ENCODE results near the gene FCMR. TPM values are rescaled to one million over a fixed set of nuclear protein-coding genes. Genes with fewer than 3 reads are reported as not detected.
A peak's percentile ranks its signal among the peaks of the same experiment; 100 is the strongest.

FCMR gene
- polyA plus RNA-seq, 3 donors: 1.9 to 3.0 (median 2.2) TPM

DNA sequence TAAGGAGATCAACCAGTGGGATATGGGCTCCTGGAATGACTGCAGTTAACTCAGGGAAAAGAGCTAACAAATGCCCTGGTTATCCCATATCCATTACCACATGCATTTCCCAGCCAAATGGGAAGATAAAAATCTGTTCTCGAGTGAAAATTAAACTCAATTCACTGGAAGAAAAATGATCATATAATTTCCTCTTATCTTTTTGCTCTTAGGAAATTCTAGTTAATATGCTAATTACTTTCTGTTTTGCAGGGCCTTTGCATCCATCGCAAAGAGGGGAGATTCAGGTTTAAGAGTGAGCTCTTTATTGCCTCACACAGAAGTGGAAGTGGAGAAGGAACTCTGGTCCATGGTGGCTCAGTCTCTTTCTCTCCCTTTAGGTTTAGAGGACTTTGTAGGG lies 28.4 kb downstream of the FCMR start:
- intact Hi-C loops (cut with micrococcal nuclease): no loop called here
- H3K36me3 Mint-ChIP-seq: no peaks in the 10 kb centered on the region
- H3K4me1 Mint-ChIP-seq: peaks cover 17% of the 10 kb centered on the region
- Histone ChIP-seq H4K20me1 (ENCODE audit: insufficient read depth, low read length) (no peaks in the 10 kb centered on the region), H3K27ac (ENCODE audit: low read depth in 1 of 2, low read length in 2 of 2) (no peak overlapping the region), H3K4me1 (ENCODE audit: control insufficient read depth in 1 of 2, insufficient read depth in 2 of 2, low read length in 2 of 2) (peaks cover 8 to 12% of the 10 kb centered on the region in 2 donors), H3K79me2 (ENCODE audit: insufficient read depth, low read length) (no peaks in the 10 kb centered on the region), H3K27me3 (ENCODE audit: control insufficient read depth in 2 of 2, insufficient read depth in 2 of 2, low read length in 2 of 2) (no peaks in the 10 kb centered on the region), H3K4me3 (replicated peaks in 1 of 3; ENCODE audit: low read depth in 2 of 3, low read length in 3 of 3) (no peak overlapping the region), H3K36me3 (replicated peaks in 1 of 2; ENCODE audit: control insufficient read depth in 1 of 2, insufficient read depth in 2 of 2, low read length in 2 of 2) (no peaks in the 10 kb centered on the region), H3K9ac (ENCODE audit: insufficient read depth, low read length, poor library complexity, severe bottlenecking) (no peak overlapping the region), H3K9me3 (replicated peaks in 1 of 2; ENCODE audit: control insufficient read depth in 1 of 2, insufficient read depth in 1 of 2, low read length in 2 of 2) (no peaks in the 10 kb centered on the region), H2AFZ (ENCODE audit: insufficient read depth, low read depth, low read length, poor library complexity, severe bottlenecking) (no peak overlapping the region), H3K4me2 (replicated peaks; ENCODE audit: extremely low read depth, low read length, poor library complexity, severe bottlenecking) (no peak overlapping the region)
- no peak overlapping the region for H3K4me3 Mint-ChIP-seq
- H3K27me3 Mint-ChIP-seq (ENCODE audit: low read depth in 3 of 3): peaks cover 4 to 6% (median 6%) of the 10 kb centered on the region in 3 donors
- TF ChIP-seq, protein P1, sequence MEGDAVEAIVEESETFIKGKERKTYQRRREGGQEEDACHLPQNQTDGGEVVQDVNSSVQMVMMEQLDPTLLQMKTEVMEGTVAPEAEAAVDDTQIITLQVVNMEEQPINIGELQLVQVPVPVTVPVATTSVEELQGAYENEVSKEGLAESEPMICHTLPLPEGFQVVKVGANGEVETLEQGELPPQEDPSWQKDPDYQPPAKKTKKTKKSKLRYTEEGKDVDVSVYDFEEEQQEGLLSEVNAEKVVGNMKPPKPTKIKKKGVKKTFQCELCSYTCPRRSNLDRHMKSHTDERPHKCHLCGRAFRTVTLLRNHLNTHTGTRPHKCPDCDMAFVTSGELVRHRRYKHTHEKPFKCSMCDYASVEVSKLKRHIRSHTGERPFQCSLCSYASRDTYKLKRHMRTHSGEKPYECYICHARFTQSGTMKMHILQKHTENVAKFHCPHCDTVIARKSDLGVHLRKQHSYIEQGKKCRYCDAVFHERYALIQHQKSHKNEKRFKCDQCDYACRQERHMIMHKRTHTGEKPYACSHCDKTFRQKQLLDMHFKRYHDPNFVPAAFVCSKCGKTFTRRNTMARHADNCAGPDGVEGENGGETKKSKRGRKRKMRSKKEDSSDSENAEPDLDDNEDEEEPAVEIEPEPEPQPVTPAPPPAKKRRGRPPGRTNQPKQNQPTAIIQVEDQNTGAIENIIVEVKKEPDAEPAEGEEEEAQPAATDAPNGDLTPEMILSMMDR (IDR thresholded peaks at IDR 0.05): no peak
- no peak overlapping the region for H3K27ac Mint-ChIP-seq
- peaks cover 0 to under 1% (median 0%) of the 10 kb centered on the region in 7 donors for H3K9me3 Mint-ChIP-seq
- WGBS (ENCODE audit: insufficient coverage): no CpG with 5 or more reads among the region's 2 CpGs
- no peak for DNase-seq

GRCh38 chr1:206892351-206892984 lies 29.3 kb downstream of the FCMR start:
- no peak overlapping the region for H3K9ac ChIP-seq (ENCODE audit: insufficient read depth, low read length, poor library complexity, severe bottlenecking)
- Mint-ChIP-seq H3K27me3 (ENCODE audit: low read depth in 3 of 3) (peaks cover 1 to 5% (median 3%) of the 10 kb centered on the region in 3 donors), H3K4me3 (no peak overlapping the region), H3K36me3 (no peaks in the 10 kb centered on the region), H3K27ac (peak overlapping the region in 1 of 7 donors; percentile 68), H3K9me3 (peaks cover 0 to 3% (median 0%) of the 10 kb centered on the region in 7 donors), H3K4me1 (peaks cover 17% of the 10 kb centered on the region)
- intact Hi-C loops (cut with micrococcal nuclease): no loop called here
- no peak overlapping the region for H3K4me2 ChIP-seq (replicated peaks; ENCODE audit: extremely low read depth, low read length, poor library complexity, severe bottlenecking)
- H3K79me2 ChIP-seq (ENCODE audit: insufficient read depth, low read length): no peaks in the 10 kb centered on the region
- H4K20me1 ChIP-seq (ENCODE audit: insufficient read depth, low read length): no peaks in the 10 kb centered on the region
- no peak overlapping the region for H2AFZ ChIP-seq (ENCODE audit: insufficient read depth, low read depth, low read length, poor library complexity, severe bottlenecking)
- H3K4me3 ChIP-seq (replicated peaks in 1 of 3; ENCODE audit: low read depth in 2 of 3, low read length in 3 of 3): no peak overlapping the region
- no peaks in the 10 kb centered on the region for H3K36me3 ChIP-seq (replicated peaks in 1 of 2; ENCODE audit: control insufficient read depth in 1 of 2, insufficient read depth in 2 of 2, low read length in 2 of 2)
- peaks cover 8 to 12% of the 10 kb centered on the region in 2 donors for H3K4me1 ChIP-seq (ENCODE audit: control insufficient read depth in 1 of 2, insufficient read depth in 2 of 2, low read length in 2 of 2)
- WGBS (ENCODE audit: insufficient coverage): 100% methylated on average over 1 of the region's 3 CpGs
- no peak for DNase-seq
- no peak overlapping the region for H3K27ac ChIP-seq (ENCODE audit: low read depth in 1 of 2, low read length in 2 of 2)
- TF ChIP-seq, protein P1 (IDR thresholded peaks at IDR 0.05): no peak
- H3K27me3 ChIP-seq (ENCODE audit: control insufficient read depth in 2 of 2, insufficient read depth in 2 of 2, low read length in 2 of 2): no peaks in the 10 kb centered on the region
- H3K9me3 ChIP-seq (replicated peaks in 1 of 2; ENCODE audit: control insufficient read depth in 1 of 2, insufficient read depth in 1 of 2, low read length in 2 of 2): no peaks in the 10 kb centered on the region

Measured in CD14-positive monocyte (primary cell).